Fibroblast of lung (primary cell): ENCODE results near the gene PDZD2. TPM values are rescaled to one million over a fixed set of nuclear protein-coding genes. Genes with fewer than 3 reads are reported as not detected.

Experiments
- DNase-seq, 2 donors: peaks; one replicate each; pipeline versions ENCODE4 v3.0.0 to v3.0.0-alpha.2; 2010; ENCODE audit warnings: low read depth in 2 of 2
- H2AFZ ChIP-seq: 2 replicates; pipeline ENCODE4 v1.5.1; 2012; ENCODE audit warnings: low read length, control low read depth, inconsistent platforms
- H3K27ac ChIP-seq: 2 replicates; pipeline ENCODE4 v1.5.1; 2011; ENCODE audit warnings: low read length, control low read depth; ENCODE audit not compliant: insufficient read depth
- H3K27me3 ChIP-seq: 2 replicates; pipeline ENCODE4 v1.5.1; 2011; ENCODE audit warnings: mild to moderate bottlenecking, low read length; ENCODE audit not compliant: control insufficient read depth, insufficient read depth
- H3K36me3 ChIP-seq: 2 replicates; pipeline ENCODE4 v1.5.1; 2011; ENCODE audit warnings: low read length; ENCODE audit not compliant: control insufficient read depth, insufficient read depth
- H3K4me1 ChIP-seq: 2 replicates; pipeline ENCODE4 v1.5.1; 2011; ENCODE audit warnings: low read length; ENCODE audit not compliant: control insufficient read depth, insufficient read depth; ENCODE audit errors: extremely low read depth
- H3K4me2 ChIP-seq: 2 replicates; pipeline ENCODE4 v1.5.1; 2011; ENCODE audit warnings: low read length, control low read depth; ENCODE audit not compliant: insufficient read depth; ENCODE audit errors: extremely low read depth
- H3K4me3 ChIP-seq, 4 experiments: fragments of 200-600 bp in 1 of 4; sonication (generic) in 1 of 4; replicated peaks in 1 of 4; 2 replicates each; pipeline ENCODE4 v1.5.1; 2011 to 2016; ENCODE audit warnings: low read length in 4 of 4, low read depth in 3 of 4, mild to moderate bottlenecking in 3 of 4, control low read depth in 2 of 4, inconsistent platforms in 1 of 4, mixed read lengths in 1 of 4; ENCODE audit not compliant: insufficient read depth in 1 of 4; ENCODE audit errors: control extremely low read depth in 1 of 4
- H3K79me2 ChIP-seq: 2 replicates; pipeline ENCODE4 v1.5.1; 2012; ENCODE audit warnings: mild to moderate bottlenecking, low read length, inconsistent platforms; ENCODE audit not compliant: control insufficient read depth, insufficient read depth
- H3K9ac ChIP-seq: 2 replicates; pipeline ENCODE4 v1.5.1; 2011; ENCODE audit warnings: mild to moderate bottlenecking, low read length, control low read depth; ENCODE audit not compliant: insufficient read depth
- H3K9me3 ChIP-seq: 2 replicates; pipeline ENCODE4 v1.5.1; 2012; ENCODE audit warnings: low read depth, low read length; ENCODE audit not compliant: control insufficient read depth, insufficient read depth
- H4K20me1 ChIP-seq: 2 replicates; pipeline ENCODE4 v1.5.1; 2011; ENCODE audit warnings: low read length; ENCODE audit not compliant: control insufficient read depth, insufficient read depth; ENCODE audit errors: extremely low read depth
- EZH2 ChIP-seq: IDR thresholded peaks from 2 replicates; pipeline ENCODE4 v1.5.1; 2012; ENCODE audit warnings: low read length, control low read depth, mild to moderate bottlenecking; ENCODE audit errors: missing control alignments
- polyA plus RNA-seq, 2 donors: library from polyadenylated mRNA; depleted of rRNA in 1 of 2; stranded (reverse) in 1 of 2; unstranded in 1 of 2; fragments of >200 nt; gene quantifications; 2 replicates each; pipeline ENCODE4 v1.2.1, GENCODE V29; 2011 to 2012; ENCODE audit warnings: missing spikeins in 1 of 2
- total RNA-seq: library from RNA; depleted of rRNA; stranded (reverse); fragments of >200 nt; gene quantifications from 2 replicates; pipeline ENCODE4 v1.2.1, GENCODE V29; 2014
- TF ChIP-seq, protein P1 (sequence below), 2 donors: IDR thresholded peaks in 1 of 2; conservative IDR thresholded peaks in 1 of 2; 1 replicate in 1 of 2; 2 replicates in 1 of 2; pipeline ENCODE4 v1.5.1; 2011 to 2012; ENCODE audit warnings: low read length in 2 of 2, control low read depth in 1 of 2, inconsistent platforms in 1 of 2, low read depth in 1 of 2, mild to moderate bottlenecking in 1 of 2

The PDZD2 gene
- total and polyA plus RNA-seq, 2 donors (not counting 1 experiment from before 2014, with no cell fraction given), result 0.33 to 0.40 TPM

DNA sequence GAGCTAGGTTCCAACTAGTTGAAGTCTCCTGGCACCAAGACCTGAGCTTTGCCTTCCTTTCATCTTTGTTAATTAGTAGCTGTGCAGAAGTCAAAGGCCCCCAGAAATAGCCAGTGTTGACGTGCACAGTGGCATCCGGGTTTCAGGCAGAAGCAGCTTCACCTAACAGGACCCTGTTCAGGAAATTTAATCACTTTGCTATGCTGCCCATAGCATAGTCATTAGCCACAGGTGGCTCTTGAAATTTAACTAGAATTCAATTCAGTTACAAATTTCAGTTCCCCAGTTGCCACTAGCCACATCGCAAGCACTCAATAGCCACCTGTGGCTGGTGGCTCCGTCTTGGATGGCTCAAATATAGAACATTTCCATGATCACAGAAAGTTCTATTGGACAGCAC, 356.1 kb downstream of the PDZD2 start:
- Histone ChIP-seq H3K4me3 (no peak overlapping the region), H3K27me3 (no peaks in the 10 kb centered on the region), H3K9me3 (no peaks in the 10 kb centered on the region), H4K20me1 (no peaks in the 10 kb centered on the region), H3K36me3 (no peaks in the 10 kb centered on the region), H3K9ac (no peak overlapping the region), H3K79me2 (no peaks in the 10 kb centered on the region), H3K27ac (no peak overlapping the region), H3K4me2 (no peak overlapping the region), H2AFZ (no peak overlapping the region), H3K4me1 (peaks cover 9% of the 10 kb centered on the region)
- DNase-seq, result no peak
- TF ChIP-seq, protein P1, sequence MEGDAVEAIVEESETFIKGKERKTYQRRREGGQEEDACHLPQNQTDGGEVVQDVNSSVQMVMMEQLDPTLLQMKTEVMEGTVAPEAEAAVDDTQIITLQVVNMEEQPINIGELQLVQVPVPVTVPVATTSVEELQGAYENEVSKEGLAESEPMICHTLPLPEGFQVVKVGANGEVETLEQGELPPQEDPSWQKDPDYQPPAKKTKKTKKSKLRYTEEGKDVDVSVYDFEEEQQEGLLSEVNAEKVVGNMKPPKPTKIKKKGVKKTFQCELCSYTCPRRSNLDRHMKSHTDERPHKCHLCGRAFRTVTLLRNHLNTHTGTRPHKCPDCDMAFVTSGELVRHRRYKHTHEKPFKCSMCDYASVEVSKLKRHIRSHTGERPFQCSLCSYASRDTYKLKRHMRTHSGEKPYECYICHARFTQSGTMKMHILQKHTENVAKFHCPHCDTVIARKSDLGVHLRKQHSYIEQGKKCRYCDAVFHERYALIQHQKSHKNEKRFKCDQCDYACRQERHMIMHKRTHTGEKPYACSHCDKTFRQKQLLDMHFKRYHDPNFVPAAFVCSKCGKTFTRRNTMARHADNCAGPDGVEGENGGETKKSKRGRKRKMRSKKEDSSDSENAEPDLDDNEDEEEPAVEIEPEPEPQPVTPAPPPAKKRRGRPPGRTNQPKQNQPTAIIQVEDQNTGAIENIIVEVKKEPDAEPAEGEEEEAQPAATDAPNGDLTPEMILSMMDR (conservative IDR thresholded peaks at IDR 0.05 in 1 of 2, IDR thresholded peaks at IDR 0.05 in 1 of 2; ENCODE audit: low read depth in 1 of 2, low read length in 2 of 2), result no peak
- TF ChIP-seq EZH2, result no peak

DNA sequence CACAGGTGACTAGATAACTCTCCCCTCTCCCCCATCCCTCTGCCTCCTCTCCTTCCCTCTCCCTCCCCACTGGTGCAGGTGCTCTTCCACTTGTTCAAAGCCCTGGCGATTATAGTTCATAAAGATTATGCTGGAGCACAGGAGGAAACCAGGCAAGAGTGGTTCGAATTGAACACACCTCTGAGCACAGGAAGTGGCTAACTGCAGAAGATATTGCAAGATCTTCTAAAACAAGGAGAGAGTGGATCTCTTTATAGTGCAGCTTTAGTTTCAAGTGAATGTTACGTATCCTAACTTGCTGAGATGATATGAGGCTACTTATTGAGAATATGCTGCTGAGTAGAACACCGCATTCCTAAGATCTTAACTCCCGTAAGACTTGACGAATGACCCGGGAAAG, 356.8 kb downstream of the PDZD2 start:
- no peak overlapping the region for H3K27ac ChIP-seq
- H3K4me1 ChIP-seq, result peaks cover 3% of the 10 kb centered on the region
- DNase-seq, result no peak
- H4K20me1 ChIP-seq, result no peaks in the 10 kb centered on the region
- H3K27me3 ChIP-seq, result no peaks in the 10 kb centered on the region
- no peaks in the 10 kb centered on the region for H3K36me3 ChIP-seq
- H3K9me3 ChIP-seq, result no peaks in the 10 kb centered on the region
- no peaks in the 10 kb centered on the region for H3K79me2 ChIP-seq
- no peak overlapping the region for H3K9ac ChIP-seq
- TF ChIP-seq, protein P1 (conservative IDR thresholded peaks at IDR 0.05 in 1 of 2, IDR thresholded peaks at IDR 0.05 in 1 of 2; ENCODE audit: low read depth in 1 of 2, low read length in 2 of 2), result no peak
- TF ChIP-seq EZH2, result no peak
- no peak overlapping the region for H3K4me2 ChIP-seq
- H2AFZ ChIP-seq, result no peak overlapping the region
- H3K4me3 ChIP-seq, result no peak overlapping the region

DNA sequence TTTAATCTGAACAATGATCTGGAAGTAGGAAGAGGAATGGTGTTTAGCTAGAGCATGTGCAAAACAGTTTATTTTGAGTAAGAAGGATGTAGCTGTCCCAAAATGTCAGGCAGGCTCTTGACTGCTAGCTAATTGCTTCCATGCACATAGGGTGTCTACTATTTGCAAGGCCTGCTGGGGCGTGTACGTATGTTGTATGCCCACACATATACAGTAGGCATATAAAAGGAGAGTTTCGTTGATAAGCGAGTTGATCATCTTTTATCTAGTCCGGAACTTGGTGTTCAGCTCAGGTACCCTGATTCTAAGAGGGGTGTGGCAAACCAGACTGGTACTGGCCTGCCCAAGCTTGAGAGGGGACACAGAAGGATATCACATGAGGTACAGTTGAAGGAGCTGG, 358.0 kb downstream of the PDZD2 start:
- no peak for DNase-seq
- no peaks in the 10 kb centered on the region for H3K27me3 ChIP-seq
- H2AFZ ChIP-seq, result no peak overlapping the region
- no peak overlapping the region for H3K4me3 ChIP-seq
- H4K20me1 ChIP-seq, result no peaks in the 10 kb centered on the region
- no peak overlapping the region for H3K9ac ChIP-seq
- H3K4me1 ChIP-seq, result peaks cover 2% of the 10 kb centered on the region
- H3K27ac ChIP-seq, result no peak overlapping the region
- no peak for TF ChIP-seq EZH2
- TF ChIP-seq, protein P1 (conservative IDR thresholded peaks at IDR 0.05 in 1 of 2, IDR thresholded peaks at IDR 0.05 in 1 of 2; ENCODE audit: low read depth in 1 of 2, low read length in 2 of 2), result no peak
- no peak overlapping the region for H3K4me2 ChIP-seq
- no peaks in the 10 kb centered on the region for H3K9me3 ChIP-seq
- H3K36me3 ChIP-seq, result no peaks in the 10 kb centered on the region
- no peaks in the 10 kb centered on the region for H3K79me2 ChIP-seq
